Activated gamma-delta T cell treated with anti-CD3 and anti-CD28 coated beads, Interleukin-2, amount 50 U/mL, for 16 hours (primary cell): ENCODE measurements around the gene PLTP.
"Not testable (repeated sequence)": the region's sequence is repeated elsewhere in the genome, so short reads cannot be mapped to it uniquely, and the experiment has no call there.

Source experiments
- DNase-seq: peaks from one replicate; pipeline ENCODE4 v3.0.0-alpha.2; 2020; ENCODE audit warnings: low read depth

PLTP gene, protein sequence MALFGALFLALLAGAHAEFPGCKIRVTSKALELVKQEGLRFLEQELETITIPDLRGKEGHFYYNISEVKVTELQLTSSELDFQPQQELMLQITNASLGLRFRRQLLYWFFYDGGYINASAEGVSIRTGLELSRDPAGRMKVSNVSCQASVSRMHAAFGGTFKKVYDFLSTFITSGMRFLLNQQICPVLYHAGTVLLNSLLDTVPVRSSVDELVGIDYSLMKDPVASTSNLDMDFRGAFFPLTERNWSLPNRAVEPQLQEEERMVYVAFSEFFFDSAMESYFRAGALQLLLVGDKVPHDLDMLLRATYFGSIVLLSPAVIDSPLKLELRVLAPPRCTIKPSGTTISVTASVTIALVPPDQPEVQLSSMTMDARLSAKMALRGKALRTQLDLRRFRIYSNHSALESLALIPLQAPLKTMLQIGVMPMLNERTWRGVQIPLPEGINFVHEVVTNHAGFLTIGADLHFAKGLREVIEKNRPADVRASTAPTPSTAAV

GRCh38 chr20:45911486-45912343 is at the start of gene PLTP:
Gene PLTP, minus strand, starts transcription at chr20:45912155. Its CDS starts 703 bp downstream, at chr20:45911452.
- DNase-seq: no peak

GRCh38 chr20:45959956-45960630 is 48.1 kb upstream of the PLTP start:
- DNase-seq: no peak

DNA sequence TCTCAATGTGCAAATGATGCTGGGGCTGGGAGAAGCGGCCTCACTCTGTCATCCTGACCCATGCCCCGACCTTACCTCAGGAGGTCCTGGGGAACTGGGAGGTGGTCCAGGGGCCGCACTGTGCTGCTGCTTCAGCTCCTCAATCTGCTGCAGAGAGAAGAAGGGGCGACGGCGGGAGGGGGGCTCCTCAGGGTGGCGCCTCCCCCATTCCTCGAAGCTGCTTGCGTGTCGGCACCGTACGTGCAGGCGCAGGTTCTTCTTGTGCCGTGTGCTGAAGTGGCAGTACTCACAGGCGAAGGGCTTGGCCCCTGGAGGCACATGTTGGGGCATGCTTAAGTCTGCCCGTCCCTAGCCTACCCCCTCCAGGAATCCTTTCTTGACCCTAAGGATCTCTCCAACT is 47.2 kb upstream of the PLTP start:
- no peak for DNase-seq

- DNase-seq: no peak
These were observed 46.6 kb upstream of the PLTP start for GRCh38 chr20:45958593-45958992.

GRCh38 chr20:45957021-45957941 is 45.3 kb upstream of the PLTP start:
- no peak for DNase-seq

- DNase-seq: not testable (repeated sequence)
These were observed 44.4 kb upstream of the PLTP start for GRCh38 chr20:45956326-45956725.

GRCh38 chr20:45953672-45954071 is 41.7 kb upstream of the PLTP start:
- no peak for DNase-seq

GRCh38 chr20:45952861-45953260 is 40.9 kb upstream of the PLTP start:
- no peak for DNase-seq

DNA sequence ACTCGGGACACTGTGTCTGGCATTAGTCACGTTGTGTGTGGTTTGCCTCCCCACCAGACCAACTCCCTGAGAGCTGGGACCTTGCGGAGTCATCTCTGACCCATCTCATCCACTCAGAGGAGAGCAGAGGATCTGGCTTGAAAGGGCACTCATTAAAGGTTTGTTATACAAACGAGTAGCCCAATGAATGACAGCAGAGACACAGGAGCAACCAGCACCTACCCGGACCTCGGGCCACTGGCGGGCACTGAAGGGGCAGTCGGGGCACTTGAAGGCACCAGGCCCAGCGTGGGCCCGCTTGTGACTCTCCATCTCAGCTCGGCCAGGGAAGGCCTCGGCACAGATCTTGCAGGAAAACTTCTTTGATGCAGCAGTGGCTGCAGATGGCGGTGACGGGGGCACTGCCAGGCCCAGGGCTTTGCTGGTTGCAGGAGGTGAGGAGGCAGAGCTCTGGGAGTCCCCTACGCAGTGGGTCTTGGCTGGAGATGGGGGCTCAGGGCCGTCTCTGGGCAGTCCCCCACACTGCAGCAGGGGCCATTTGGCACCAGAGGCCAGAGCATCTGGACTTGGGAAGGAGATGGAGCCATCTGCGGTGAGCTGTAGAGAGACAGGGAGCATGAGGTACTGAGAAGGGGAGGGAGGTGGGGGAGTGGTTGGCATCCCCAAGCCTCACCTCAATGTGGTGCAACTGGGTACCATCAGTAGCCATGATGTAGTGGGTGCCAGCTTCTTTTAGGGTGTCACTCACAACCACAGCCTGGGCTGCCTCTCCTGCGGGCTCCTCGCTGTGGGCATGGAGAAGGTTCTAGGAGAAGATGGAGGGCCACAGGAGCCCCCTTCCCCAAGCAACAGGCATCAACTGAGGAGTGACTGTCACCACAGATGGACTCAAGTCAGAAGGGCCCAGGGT is 40.2 kb upstream of the PLTP start:
- no peak for DNase-seq

- DNase-seq: no peak
These were observed 38.3 kb upstream of the PLTP start for GRCh38 chr20:45950330-45950646.

DNA sequence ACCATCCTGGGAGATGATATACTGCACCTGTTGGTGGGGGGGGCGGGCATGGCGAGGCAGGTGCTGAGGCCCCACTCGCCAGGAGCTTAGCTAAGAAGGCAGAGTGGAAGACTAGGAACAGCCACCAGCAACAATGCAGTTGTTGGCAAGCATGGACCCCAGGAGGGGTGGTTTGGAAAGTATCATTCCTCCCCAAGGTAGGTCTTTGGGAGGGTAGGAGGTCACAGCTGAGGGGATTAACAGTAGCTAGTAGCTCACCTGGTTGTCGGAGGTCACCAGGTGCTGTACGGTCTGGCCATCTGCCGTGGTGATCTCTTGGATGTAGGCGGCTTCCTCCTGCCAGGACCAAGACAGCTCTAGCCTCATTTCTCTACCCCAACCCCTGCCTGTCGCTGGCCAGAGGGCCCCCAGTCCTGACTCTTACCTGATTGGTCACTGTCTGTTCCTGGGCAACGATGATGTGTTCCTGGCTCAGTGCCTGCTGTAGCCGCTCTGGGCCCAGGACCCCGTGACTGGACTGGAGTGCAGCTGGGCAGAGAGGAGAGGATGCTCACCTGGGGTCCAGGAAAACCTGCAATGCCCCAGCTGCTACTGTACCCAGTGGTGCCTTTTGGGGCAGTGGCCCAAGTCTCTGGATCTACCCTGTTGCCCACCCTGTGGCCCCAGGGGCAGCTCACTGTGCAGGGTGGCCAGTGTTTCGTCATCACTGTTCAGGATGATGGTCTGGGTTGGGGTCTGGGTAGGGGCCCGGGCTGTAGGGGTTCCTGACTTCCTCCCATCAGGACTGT is 37.8 kb upstream of the PLTP start:
- DNase-seq: no peak

DNA sequence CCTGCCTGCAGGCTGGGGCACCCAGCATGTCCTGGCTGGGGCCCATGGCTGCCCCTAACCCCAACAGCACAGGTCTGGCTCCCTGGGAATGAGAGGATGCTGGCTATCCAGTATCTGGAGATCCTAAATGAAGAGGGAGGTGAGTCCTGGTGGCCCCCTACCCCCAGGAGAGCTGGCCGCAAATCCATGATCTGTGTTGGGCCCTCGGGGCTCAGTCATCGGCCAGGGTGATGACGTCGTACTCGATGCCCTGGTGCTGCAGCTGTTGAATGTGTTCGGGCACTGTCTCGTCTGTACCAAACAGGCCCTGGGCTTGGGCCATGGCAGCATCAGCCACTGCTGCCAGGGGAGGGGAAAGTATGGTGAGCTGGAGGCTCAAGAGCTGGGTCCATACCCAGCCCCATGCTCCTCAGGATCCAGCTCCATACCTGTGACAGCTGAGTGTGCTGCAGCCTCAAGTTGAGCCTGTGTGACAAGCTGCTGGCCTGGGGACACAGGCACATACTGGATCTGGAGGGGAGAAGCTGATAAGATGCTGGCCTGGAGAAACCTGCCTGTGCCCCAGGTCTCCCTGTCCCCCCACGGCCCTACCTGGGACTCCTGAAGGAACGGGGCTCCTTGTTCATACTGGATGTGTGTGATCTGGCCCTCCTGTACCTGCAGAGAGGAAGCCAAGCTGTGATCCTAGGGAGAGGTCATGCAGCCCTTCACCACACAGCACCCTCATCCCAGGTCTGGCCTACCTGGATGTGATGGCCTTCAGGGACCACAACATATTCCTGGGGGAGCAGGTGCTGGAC is 37.0 kb upstream of the PLTP start:
- DNase-seq: no peak

DNA sequence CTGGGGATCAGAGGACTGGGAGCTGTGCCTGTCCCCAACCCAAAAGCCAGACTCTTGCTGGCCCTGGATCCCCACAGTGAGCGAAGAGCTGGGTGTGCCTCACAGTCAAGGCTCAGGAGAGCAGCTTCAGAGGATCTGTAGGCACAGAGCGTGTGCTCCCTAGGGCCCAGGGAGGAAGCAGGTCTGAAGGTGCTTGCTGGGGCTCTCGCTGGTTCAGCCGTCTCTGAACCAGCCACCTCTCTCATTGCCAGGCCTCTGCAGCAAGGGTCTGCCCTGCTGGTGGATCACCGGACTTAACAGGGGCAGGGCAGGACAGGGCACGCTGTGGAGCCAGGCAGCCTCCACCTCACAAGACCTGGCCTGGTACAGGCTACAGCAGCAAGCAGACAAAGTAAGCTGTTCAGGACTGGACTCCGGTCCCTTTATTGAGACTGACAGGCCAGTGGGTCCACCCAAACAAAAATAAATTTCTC is 36.3 kb upstream of the PLTP start:
- DNase-seq: no peak

- DNase-seq: no peak
These were observed 35.3 kb upstream of the PLTP start for GRCh38 chr20:45947110-45947866.

DNA sequence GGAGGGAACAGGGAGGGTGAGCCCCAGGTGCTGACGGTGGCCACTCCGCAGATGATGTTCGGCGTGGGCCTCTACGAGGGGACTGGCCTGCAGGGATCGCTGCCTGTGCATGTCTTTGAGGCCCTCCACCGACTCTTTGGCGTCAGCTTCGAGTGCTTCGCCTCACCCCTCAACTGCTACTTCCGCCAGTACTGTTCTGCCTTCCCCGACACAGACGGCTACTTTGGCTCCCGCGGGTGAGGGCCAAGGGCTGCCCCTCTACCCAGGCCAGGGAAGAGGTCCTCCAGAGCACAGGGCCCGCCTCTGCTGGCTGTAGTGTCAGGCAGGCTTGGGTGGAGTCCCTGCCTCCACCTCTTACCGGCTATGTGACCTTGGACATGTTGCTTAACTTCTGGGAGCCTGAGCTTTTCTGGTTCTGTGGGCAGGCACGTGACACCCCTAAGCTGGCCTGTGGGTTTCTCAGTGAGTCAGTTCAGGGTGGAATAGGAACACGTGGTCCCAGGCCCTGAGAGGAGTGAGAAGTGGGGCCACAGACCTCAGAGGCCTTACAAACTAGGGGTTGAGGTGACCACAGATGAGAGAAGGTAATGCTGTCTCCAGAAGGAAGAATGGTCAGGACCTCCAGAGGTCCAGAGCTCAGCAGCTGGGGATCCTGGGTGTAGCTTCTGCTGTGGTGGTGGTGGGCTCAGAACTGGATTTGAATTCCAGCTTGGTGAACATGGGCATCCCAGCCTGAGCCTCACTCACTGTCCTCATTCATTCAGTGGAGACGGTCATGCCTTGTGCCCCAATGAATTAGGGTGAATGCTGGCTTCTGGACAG is 34.4 kb upstream of the PLTP start:
- peak; percentile 24 for DNase-seq

GRCh38 chr20:45945678-45946148 is 33.8 kb upstream of the PLTP start:
- DNase-seq: no peak
